ENCODE measurements around the gene SULT1A2.

SULT1A2 gene

GRCh38 chr16:28604186-28604565, 7.3 kb upstream of the SULT1A2 start:
- TF ChIP-seq USF1 (IDR thresholded peaks at IDR 0.05), result no peak
- no peak for TF ChIP-seq YY1 (IDR thresholded peaks at IDR 0.05; ENCODE audit: low read depth)
- TF ChIP-seq CEBPB (IDR thresholded peaks at IDR 0.05), result no peak
- TF ChIP-seq, protein P1, sequence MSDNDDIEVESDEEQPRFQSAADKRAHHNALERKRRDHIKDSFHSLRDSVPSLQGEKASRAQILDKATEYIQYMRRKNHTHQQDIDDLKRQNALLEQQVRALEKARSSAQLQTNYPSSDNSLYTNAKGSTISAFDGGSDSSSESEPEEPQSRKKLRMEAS (IDR thresholded peaks at IDR 0.05), result no peak
- TF ChIP-seq NFIC (IDR thresholded peaks at IDR 0.05), result no peak
- no peak for TF ChIP-seq TAF1 (IDR thresholded peaks at IDR 0.05; ENCODE audit: low read depth)
- no peak for TF ChIP-seq RAD21 (IDR thresholded peaks at IDR 0.05; ENCODE audit: low read depth)
- TF ChIP-seq TEAD4 (IDR thresholded peaks at IDR 0.05), result no peak

GRCh38 chr16:28603381-28604185, 6.7 kb upstream of the SULT1A2 start:
- TF ChIP-seq TAF1 (IDR thresholded peaks at IDR 0.05; ENCODE audit: low read depth), result no peak
- TF ChIP-seq RAD21 (IDR thresholded peaks at IDR 0.05; ENCODE audit: low read depth), result no peak
- no peak for TF ChIP-seq REST (IDR thresholded peaks at IDR 0.05; ENCODE audit: low read depth)
- no peak for TF ChIP-seq TEAD4 (IDR thresholded peaks at IDR 0.05)
- no peak for TF ChIP-seq CEBPB (IDR thresholded peaks at IDR 0.05)
- TF ChIP-seq, protein P1 (IDR thresholded peaks at IDR 0.05), result no peak
- no peak for TF ChIP-seq EGR1 (IDR thresholded peaks at IDR 0.05)
- no peak for TF ChIP-seq EP300 (IDR thresholded peaks at IDR 0.05; ENCODE audit: borderline replicate concordance)

- TF ChIP-seq FOXM1 (IDR thresholded peaks at IDR 0.05; ENCODE audit: borderline replicate concordance, low read depth) (no peak), RAD21 (IDR thresholded peaks at IDR 0.05; ENCODE audit: low read depth) (no peak), TEAD4 (IDR thresholded peaks at IDR 0.05) (no peak), NFIC (IDR thresholded peaks at IDR 0.05) (no peak), YY1 (IDR thresholded peaks at IDR 0.05; ENCODE audit: low read depth) (no peak), TCF12 (IDR thresholded peaks at IDR 0.05; ENCODE audit: low read depth) (no peak), USF1 (IDR thresholded peaks at IDR 0.05) (no peak), REST (IDR thresholded peaks at IDR 0.05; ENCODE audit: low read depth) (no peak)
- TF ChIP-seq, protein P1 (IDR thresholded peaks at IDR 0.05), result no peak
Measured at GRCh38 chr16:28602529-28602928, 5.7 kb upstream of the SULT1A2 start.

DNA sequence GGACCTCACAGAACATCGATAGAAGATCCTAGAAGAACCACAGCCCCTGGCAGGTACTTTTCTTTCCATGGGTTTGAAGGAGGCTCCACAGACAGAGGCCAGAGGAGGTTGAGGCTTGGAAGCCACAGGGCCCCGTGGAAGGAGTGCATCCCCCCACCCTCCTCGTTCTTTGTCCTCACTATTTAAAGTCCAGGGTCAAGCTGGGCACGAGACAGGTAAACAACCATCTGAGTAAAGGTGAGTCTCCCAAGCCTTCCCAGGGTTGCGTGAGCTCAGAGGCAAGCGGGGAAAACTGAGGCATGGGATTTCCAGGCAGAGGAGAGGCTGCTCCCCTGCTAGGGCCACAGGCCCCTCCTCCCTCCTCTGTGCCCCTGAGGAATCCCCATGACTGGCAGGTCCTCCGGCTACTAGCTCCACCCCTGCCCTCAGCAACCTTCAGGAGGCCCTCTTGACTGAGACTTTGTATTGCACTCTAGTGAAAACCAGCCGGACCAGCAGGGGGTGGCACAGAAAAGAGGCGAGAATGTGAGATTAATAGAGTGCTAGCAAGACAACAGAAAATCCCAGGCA, 927 bp upstream of the SULT1A2 start:
- TF ChIP-seq RAD21 (IDR thresholded peaks at IDR 0.05; ENCODE audit: low read depth) (0 out of 2 replicates have a peak, but pooled peaks have one; percentile 13), CREB1 (IDR thresholded peaks at IDR 0.05; ENCODE audit: low read depth) (no peak)

DNA sequence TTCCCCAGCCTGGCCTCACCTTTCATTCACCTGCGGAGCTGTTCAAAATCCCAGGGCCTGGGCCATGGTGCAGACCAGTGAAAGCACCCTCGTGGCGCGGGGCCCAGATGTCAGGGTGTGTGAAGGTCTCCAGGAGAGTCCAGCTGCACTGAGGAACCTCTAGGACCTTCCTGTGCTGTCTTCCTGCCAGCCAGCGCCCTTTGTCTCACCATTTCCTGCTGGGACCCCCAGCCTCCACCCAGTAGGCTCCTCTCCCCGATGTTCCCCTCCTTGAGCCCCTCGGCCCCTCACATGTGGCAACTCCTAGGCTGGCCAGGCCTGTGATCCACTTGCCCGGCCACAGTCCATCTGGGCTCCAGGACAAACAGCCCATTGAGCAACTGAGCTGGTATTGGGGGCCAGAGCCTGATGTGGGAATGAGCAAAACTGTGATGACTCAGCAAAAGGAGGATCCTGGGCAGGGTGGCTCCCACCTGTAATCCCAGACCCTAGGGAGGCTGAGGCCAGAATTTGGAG, 677 bp downstream of the SULT1A2 start:
- no peak for TF ChIP-seq CREB1 (IDR thresholded peaks at IDR 0.05; ENCODE audit: low read depth)
- TF ChIP-seq FOXM1 (IDR thresholded peaks at IDR 0.05; ENCODE audit: borderline replicate concordance, low read depth), result no peak
- no peak for TF ChIP-seq EGR1 (IDR thresholded peaks at IDR 0.05)
- no peak for TF ChIP-seq TAF1 (IDR thresholded peaks at IDR 0.05; ENCODE audit: low read depth)
- TF ChIP-seq EP300 (IDR thresholded peaks at IDR 0.05; ENCODE audit: borderline replicate concordance), result no peak
- no peak for TF ChIP-seq USF1 (IDR thresholded peaks at IDR 0.05)
- TF ChIP-seq YY1 (IDR thresholded peaks at IDR 0.05; ENCODE audit: low read depth), result no peak

Data from Ishikawa (cell line).